ENCODE data around the gene LLGL2.
A peak's percentile ranks its signal among the peaks of the same experiment; 100 is the strongest.

GRCh38 chr17:75517297-75517865 lies 8.1 kb upstream of the LLGL2 start:
- TF ChIP-seq EGR1 (IDR thresholded peaks at IDR 0.05; ENCODE audit: borderline replicate concordance in 1 of 2, low read depth in 2 of 2, low read length in 2 of 2) (no peak), CTCF (IDR thresholded peaks at IDR 0.05 in 2 of 3, conservative IDR thresholded peaks at IDR 0.05 in 1 of 3; ENCODE audit: control insufficient read depth in 2 of 3, extremely low read depth in 1 of 3, insufficient read depth in 1 of 3, low read depth in 3 of 3, low read length in 3 of 3) (peak in 2 of 3 experiments; percentile 22 to 31; a peak in 2 of 6 replicates), BRCA1 (IDR thresholded peaks at IDR 0.05; ENCODE audit: low read depth, low read length) (no peak), CREM (IDR thresholded peaks at IDR 0.05; ENCODE audit: low read depth) (no peak)
